NCI-H2107 treated with DMSO at 0.1 percent for 48 hours (cell line): ENCODE measurements around the gene CNTN4.

Source experiments
- DNase-seq: peaks from one replicate; lab custom pipeline; 2025; ENCODE audit not compliant: unreplicated experiment; lab: John Stamatoyannopoulos, UW

The CNTN4 gene

GRCh38 chr3:2847062-2847841 is 748.6 kb downstream of the CNTN4 start:
- peak; percentile 11 for DNase-seq

GRCh38 chr3:2849092-2849491 is 750.4 kb downstream of the CNTN4 start:
- DNase-seq, result no peak

GRCh38 chr3:2850701-2851100 is 752.0 kb downstream of the CNTN4 start:
- no peak for DNase-seq

- DNase-seq, result no peak
Measured at GRCh38 chr3:2851361-2851760, 752.7 kb downstream of the CNTN4 start.

GRCh38 chr3:2851835-2852234 is 753.2 kb downstream of the CNTN4 start:
- DNase-seq, result no peak

- no peak for DNase-seq
Measured at GRCh38 chr3:2853651-2854050, 755.0 kb downstream of the CNTN4 start.

GRCh38 chr3:2856138-2857133 is 757.8 kb downstream of the CNTN4 start:
- no peak for DNase-seq

- DNase-seq, result no peak
Measured at GRCh38 chr3:2860626-2861025, 762.0 kb downstream of the CNTN4 start.

GRCh38 chr3:2861120-2861519 is 762.5 kb downstream of the CNTN4 start:
- DNase-seq, result no peak

GRCh38 chr3:2861920-2862319 is 763.3 kb downstream of the CNTN4 start:
- DNase-seq, result no peak

- no peak for DNase-seq
Measured at GRCh38 chr3:2862366-2862765, 763.7 kb downstream of the CNTN4 start.

- no peak for DNase-seq
Measured at GRCh38 chr3:2863127-2863526, 764.5 kb downstream of the CNTN4 start.

- DNase-seq, result no peak
Measured at GRCh38 chr3:2869905-2870304, 771.2 kb downstream of the CNTN4 start.

- no peak for DNase-seq
Measured at GRCh38 chr3:2870724-2871333, 772.2 kb downstream of the CNTN4 start.

- no peak for DNase-seq
Measured at GRCh38 chr3:2872884-2873283, 774.2 kb downstream of the CNTN4 start.

- DNase-seq, result no peak
Measured at GRCh38 chr3:2873986-2874385, 775.3 kb downstream of the CNTN4 start.

- no peak for DNase-seq
Measured at GRCh38 chr3:2875699-2876098, 777.0 kb downstream of the CNTN4 start.

GRCh38 chr3:2876362-2876761 is 777.7 kb downstream of the CNTN4 start:
- DNase-seq, result no peak

GRCh38 chr3:2879023-2879422 is 780.4 kb downstream of the CNTN4 start:
- DNase-seq, result no peak

- DNase-seq, result no peak
Measured at GRCh38 chr3:2879587-2879986, 780.9 kb downstream of the CNTN4 start.

- DNase-seq, result no peak
Measured at GRCh38 chr3:2880218-2880756, 781.6 kb downstream of the CNTN4 start.
